Measurements from ENCODE around the gene PMAIP1.
"Not testable (repeated sequence)": the region's sequence is repeated elsewhere in the genome, so short reads cannot be mapped to it uniquely, and the experiment has no call there.

Gene PMAIP1

DNA sequence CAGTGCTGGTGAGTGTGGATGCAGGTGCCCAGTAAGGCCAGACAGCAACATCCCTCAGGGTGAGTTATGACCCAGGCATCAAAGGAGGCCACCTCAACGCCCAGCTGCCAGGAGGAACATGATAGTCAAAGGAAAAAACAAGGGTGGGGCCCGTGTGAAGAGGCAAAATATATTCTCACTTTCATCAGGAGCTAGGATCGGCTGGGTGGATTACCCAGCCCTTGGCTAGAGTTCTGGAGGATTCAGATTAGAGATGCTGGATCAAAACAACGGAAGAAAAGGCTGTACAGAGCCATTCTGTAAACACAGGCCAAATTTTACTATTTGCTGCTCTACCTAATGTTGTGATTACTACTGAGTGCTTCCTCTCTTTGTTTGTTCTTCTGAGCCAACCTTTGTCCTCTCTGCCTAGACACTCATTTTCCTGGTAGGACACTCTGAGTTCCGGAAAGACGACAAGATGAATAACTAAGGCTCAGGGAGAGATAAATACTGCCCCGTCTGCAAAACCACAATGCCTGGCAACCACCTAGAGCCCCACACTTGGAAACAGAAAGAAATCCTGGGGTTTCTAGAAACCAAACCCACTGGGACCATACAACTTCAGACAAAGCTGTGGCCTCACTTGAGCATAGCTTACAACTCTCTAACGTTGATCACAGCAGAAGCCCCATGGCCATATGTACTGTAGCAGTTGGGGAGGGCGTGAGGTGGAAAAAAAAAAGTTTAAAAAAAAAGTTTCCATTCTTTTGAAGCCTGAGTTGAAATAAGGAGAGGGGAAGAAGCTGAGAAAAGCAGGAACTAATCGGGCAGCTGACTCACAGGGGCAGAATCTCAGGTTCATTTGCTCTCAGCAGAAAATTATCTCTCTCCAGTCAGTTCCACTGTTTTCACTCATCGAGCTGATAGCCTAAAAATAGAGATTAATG lies 17.8 kb upstream of the PMAIP1 start:
- TF ChIP-seq, protein P1, sequence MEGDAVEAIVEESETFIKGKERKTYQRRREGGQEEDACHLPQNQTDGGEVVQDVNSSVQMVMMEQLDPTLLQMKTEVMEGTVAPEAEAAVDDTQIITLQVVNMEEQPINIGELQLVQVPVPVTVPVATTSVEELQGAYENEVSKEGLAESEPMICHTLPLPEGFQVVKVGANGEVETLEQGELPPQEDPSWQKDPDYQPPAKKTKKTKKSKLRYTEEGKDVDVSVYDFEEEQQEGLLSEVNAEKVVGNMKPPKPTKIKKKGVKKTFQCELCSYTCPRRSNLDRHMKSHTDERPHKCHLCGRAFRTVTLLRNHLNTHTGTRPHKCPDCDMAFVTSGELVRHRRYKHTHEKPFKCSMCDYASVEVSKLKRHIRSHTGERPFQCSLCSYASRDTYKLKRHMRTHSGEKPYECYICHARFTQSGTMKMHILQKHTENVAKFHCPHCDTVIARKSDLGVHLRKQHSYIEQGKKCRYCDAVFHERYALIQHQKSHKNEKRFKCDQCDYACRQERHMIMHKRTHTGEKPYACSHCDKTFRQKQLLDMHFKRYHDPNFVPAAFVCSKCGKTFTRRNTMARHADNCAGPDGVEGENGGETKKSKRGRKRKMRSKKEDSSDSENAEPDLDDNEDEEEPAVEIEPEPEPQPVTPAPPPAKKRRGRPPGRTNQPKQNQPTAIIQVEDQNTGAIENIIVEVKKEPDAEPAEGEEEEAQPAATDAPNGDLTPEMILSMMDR (IDR thresholded peaks at IDR 0.05; ENCODE audit: control insufficient read depth, extremely low read depth, insufficient read depth), result no peak
- H3K4me3 ChIP-seq (ENCODE audit: low read depth, low read length), result no peak overlapping the region
- DNase-seq (ENCODE audit: low read depth), result no peak

DNA sequence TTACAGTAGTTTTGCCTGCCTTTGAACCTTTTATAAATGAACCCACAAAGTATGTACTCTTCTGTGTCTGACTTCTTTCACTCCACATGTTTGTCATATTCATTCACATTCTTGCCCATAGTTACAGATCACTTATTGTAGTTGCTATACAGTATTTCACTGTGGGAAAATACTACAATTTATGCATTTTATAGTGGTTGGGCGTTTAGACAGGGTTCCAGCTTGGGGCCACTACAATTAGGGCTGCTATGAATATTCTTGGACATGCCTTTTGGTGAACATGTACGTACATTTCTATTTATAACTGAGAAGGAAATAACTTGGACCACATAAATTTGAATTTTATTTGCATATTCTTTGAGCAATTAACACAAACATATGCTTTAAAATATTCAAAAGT lies 15.4 kb upstream of the PMAIP1 start:
- TF ChIP-seq, protein P1 (IDR thresholded peaks at IDR 0.05; ENCODE audit: control insufficient read depth, extremely low read depth, insufficient read depth), result no peak
- H3K4me3 ChIP-seq (ENCODE audit: low read depth, low read length), result no peak overlapping the region
- no peak for DNase-seq (ENCODE audit: low read depth)

DNA sequence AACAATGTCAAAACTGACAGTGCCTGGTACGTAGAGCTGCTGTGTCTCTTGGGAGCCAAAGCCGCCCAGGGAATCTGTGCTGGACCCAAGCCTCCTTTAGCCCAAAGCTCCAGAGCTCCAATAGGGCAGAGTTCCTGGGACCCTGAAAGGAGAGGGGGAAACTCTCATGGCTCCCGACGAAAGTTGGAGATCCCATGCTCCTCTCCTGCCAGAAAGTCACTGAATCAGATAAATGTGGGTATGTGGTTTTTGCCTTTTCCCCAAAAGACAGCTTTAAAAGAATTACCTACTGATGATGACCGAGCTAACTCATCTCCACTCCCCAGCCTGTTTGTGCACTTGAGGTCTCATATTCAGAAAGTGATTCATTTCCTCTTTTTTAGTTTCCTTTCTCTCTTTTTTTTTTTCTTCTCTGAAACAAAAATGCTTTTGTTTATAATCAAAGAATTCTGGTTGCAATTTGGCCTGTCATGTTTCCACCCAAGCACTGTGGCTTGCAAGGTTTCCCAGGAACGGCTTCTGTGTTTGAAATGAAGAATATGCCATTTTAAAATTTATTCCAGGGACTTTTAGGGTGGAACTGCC lies 14.1 kb upstream of the PMAIP1 start:
- no peak for DNase-seq (ENCODE audit: low read depth)
- H3K4me3 ChIP-seq (ENCODE audit: low read depth, low read length), result no peak overlapping the region
- TF ChIP-seq, protein P1 (IDR thresholded peaks at IDR 0.05; ENCODE audit: control insufficient read depth, extremely low read depth, insufficient read depth), result no peak

DNA sequence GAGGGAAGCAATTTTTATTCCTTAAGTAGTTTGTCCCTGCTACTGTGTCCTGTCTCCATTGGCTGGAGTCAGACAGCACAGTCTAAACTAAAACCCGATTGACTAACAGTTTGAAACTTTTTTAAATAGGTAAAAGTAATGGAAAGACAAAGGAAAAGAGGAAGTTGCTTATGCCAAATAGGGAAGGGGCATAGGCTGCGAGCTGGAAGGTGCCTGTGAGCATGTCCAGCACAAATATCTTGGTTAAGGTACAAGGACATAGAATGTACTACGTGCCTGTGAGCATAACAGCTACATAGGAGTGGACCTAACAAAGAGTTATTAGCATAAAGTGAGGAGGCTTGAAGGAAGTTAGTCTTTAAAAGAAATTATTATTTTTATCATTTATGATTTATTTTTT lies 13.4 kb upstream of the PMAIP1 start:
- DNase-seq (ENCODE audit: low read depth); H3K4me3 ChIP-seq (ENCODE audit: low read depth, low read length): not testable (repeated sequence)

DNA sequence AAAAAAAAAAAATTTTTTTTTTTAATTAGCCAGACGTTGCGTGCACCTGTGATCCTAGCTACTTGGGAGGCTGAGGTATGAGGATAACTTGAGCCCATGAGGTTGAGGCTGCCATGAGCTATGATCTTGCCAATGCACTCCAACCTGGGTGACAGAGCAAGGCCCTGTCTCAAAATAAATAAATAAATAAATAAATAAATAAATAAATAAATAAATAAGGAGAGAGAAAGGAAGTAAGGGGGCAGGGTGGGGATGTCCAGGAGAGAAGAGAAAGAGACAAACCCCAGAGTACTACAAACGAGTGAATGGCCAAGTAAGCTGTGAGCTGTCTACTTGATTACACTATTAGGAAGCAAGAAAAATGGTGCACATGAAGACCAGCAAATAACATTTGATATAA lies 7.7 kb upstream of the PMAIP1 start:
- TF ChIP-seq, protein P1 (IDR thresholded peaks at IDR 0.05; ENCODE audit: control insufficient read depth, extremely low read depth, insufficient read depth), result no peak
- DNase-seq (ENCODE audit: low read depth), result no peak
- no peak overlapping the region for H3K4me3 ChIP-seq (ENCODE audit: low read depth, low read length)

DNA sequence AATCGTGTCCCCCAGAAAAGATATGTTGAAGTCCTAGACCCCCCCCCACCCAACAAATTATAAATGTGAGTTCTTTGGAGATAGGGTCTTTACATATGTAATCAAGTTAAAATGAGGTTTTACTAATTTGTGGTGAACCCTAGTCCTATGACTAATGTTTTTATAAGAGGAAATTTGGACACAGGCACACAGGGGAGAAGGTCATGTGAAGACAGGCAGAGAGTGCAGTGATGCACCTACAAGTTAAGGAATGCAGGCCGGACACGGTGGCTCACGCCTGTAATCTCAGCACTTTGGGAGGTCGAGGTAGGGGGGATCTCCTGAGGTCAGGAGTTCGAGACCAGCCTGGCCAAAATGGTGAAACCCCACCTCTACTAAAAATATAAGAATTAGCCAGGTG lies 5.8 kb upstream of the PMAIP1 start:
- TF ChIP-seq, protein P1 (IDR thresholded peaks at IDR 0.05; ENCODE audit: control insufficient read depth, extremely low read depth, insufficient read depth), result no peak
- DNase-seq (ENCODE audit: low read depth), result no peak
- no peak overlapping the region for H3K4me3 ChIP-seq (ENCODE audit: low read depth, low read length)

DNA sequence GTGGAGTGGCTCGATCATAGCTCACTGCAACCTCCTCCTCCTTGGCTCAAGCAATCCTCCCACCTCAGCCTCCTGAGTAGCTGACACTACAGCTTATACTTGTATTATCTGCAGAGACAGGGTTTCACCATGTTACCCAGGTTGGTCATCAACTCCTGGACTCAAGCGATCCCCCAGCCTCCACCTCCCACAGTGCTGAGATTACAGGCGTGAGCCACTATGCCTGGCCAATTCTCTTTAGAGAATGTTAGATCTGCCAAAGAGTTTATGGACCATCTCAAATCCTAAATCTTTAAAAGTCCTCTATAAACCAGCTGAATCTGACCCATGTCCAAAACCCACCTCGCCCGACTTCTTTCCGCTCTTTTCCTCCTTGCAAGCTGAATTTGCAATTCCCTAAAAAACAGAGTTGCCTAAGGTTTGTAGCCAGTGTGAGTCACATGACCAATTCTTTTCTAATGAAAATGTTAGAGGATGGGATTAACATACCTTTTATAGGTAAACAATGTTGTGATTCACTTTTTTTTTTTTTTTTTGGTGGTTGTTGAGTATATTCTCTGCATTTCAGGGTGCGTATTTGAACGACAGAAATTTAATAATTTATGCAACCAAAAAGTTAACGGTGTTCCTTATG lies 2.4 kb upstream of the PMAIP1 start:
- DNase-seq (ENCODE audit: low read depth), result no peak
- TF ChIP-seq, protein P1 (IDR thresholded peaks at IDR 0.05; ENCODE audit: control insufficient read depth, extremely low read depth, insufficient read depth), result no peak
- no peak overlapping the region for H3K4me3 ChIP-seq (ENCODE audit: low read depth, low read length)
